ENCODE data around the gene FEM1C. TPM values are rescaled to one million over a fixed set of nuclear protein-coding genes. Genes with fewer than 3 reads are reported as not detected.

Gene FEM1C
- polyA plus RNA-seq, 1 donor from 2014 or later, result 16.4 TPM

DNA sequence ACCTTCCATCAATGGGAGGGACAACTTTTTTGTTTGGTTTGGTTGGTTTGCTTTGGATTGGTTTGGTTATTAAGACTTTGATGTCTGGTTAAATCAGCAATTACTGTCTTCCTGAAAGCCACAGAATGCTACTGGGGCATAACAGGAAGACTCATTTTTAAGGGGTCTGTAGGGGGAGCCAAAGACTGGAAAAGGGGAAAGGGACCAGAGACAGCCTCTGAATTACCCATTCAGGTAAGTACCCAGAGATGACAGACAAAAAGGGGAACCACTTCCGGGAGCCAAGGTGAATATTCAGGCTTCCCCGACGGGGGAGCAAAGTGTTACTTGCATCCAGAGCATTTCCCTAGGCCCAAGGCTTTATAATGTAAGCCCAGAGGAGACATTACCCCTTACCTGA is 4.6 kb upstream of the FEM1C start:
- no peaks in the 10 kb centered on the region for H3K9me2 ChIP-seq (ENCODE audit: insufficient read depth, low read length)
- H3K9me3 ChIP-seq (ENCODE audit: low read length), result no peaks in the 10 kb centered on the region
- H3K36me3 ChIP-seq (ENCODE audit: insufficient read depth, low read length), result no peaks in the 10 kb centered on the region
- H3K9ac ChIP-seq (ENCODE audit: low read length), result no peak overlapping the region
- H3K27ac ChIP-seq (ENCODE audit: low read length), result no peak overlapping the region
- no peaks in the 10 kb centered on the region for H3F3A ChIP-seq (ENCODE audit: insufficient read depth, low read length, poor library complexity, severe bottlenecking)
- H2AFZ ChIP-seq (ENCODE audit: low read depth, low read length), result no peak overlapping the region
- no peak overlapping the region for H3K4me2 ChIP-seq (ENCODE audit: low read length)
- H4K20me1 ChIP-seq (ENCODE audit: insufficient read depth), result no peaks in the 10 kb centered on the region
- H3K4me3 ChIP-seq (ENCODE audit: low read length), result no peak overlapping the region
- no peak for TF ChIP-seq CTCF (IDR thresholded peaks at IDR 0.05; ENCODE audit: poor library complexity, severe bottlenecking)
- no peak for TF ChIP-seq EP300 (conservative IDR thresholded peaks at IDR 0.05; ENCODE audit: poor library complexity, severe bottlenecking)
- no peak for TF ChIP-seq SMC3 (conservative IDR thresholded peaks at IDR 0.05; ENCODE audit: poor library complexity)
- no peak for TF ChIP-seq RAD21 (conservative IDR thresholded peaks at IDR 0.05)
- no peak for TF ChIP-seq REST (IDR thresholded peaks at IDR 0.05; ENCODE audit: borderline replicate concordance)
- no peak for TF ChIP-seq EZH2 (IDR thresholded peaks at IDR 0.05; ENCODE audit: borderline replicate concordance, insufficient read depth, low read length, poor library complexity, severe bottlenecking)
- no peak for TF ChIP-seq MXI1 (conservative IDR thresholded peaks at IDR 0.05; ENCODE audit: poor library complexity, severe bottlenecking)
- no peaks in the 10 kb centered on the region for H3K27me3 ChIP-seq (ENCODE audit: insufficient read depth, low read depth, low read length)
- H3K79me2 ChIP-seq (replicated peaks; ENCODE audit: insufficient read depth, low read length), result no peaks in the 10 kb centered on the region

DNA sequence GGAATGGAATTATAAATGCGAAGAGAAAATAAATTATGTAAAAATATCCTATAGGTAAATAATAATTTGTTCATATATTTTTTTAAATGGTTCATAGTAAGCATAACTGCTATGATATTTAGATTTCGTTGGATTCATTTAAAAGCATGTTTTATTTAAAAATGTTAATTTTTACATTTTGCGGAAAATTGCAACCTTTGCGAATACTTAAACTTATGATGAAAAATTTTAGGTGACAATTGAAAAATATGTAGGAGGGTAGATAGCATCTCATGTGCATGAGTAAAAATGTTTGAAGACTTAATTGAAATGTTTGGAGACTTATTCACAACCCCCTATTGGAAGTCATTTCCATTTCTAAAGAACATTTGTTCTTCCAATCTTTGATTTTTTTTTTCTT is 4.1 kb upstream of the FEM1C start:
- Histone ChIP-seq H3K36me3 (ENCODE audit: insufficient read depth, low read length) (no peaks in the 10 kb centered on the region), H3K9me3 (ENCODE audit: low read length) (no peaks in the 10 kb centered on the region)
- TF ChIP-seq RAD21 (conservative IDR thresholded peaks at IDR 0.05), result no peak
- no peak for TF ChIP-seq EZH2 (IDR thresholded peaks at IDR 0.05; ENCODE audit: borderline replicate concordance, insufficient read depth, low read length, poor library complexity, severe bottlenecking)
- TF ChIP-seq REST (IDR thresholded peaks at IDR 0.05; ENCODE audit: borderline replicate concordance), result no peak
- TF ChIP-seq MXI1 (conservative IDR thresholded peaks at IDR 0.05; ENCODE audit: poor library complexity, severe bottlenecking), result no peak
- TF ChIP-seq SMC3 (conservative IDR thresholded peaks at IDR 0.05; ENCODE audit: poor library complexity), result no peak
- TF ChIP-seq POLR2AphosphoS5 (IDR thresholded peaks at IDR 0.05), result no peak
- TF ChIP-seq TAF1 (IDR thresholded peaks at IDR 0.05; ENCODE audit: low read depth), result no peak
- TF ChIP-seq CTCF (IDR thresholded peaks at IDR 0.05; ENCODE audit: poor library complexity, severe bottlenecking), result no peak
- no peak for TF ChIP-seq EP300 (conservative IDR thresholded peaks at IDR 0.05; ENCODE audit: poor library complexity, severe bottlenecking)

More for the DNA sequence above, 4.1 kb upstream of the FEM1C start:
- Histone ChIP-seq H3K4me2 (ENCODE audit: low read length) (no peak overlapping the region), H2AFZ (ENCODE audit: low read depth, low read length) (no peak overlapping the region), H4K20me1 (ENCODE audit: insufficient read depth) (no peaks in the 10 kb centered on the region), H3F3A (ENCODE audit: insufficient read depth, low read length, poor library complexity, severe bottlenecking) (no peaks in the 10 kb centered on the region), H3K9me2 (ENCODE audit: insufficient read depth, low read length) (no peaks in the 10 kb centered on the region), H3K79me2 (replicated peaks; ENCODE audit: insufficient read depth, low read length) (peaks cover 3% of the 10 kb centered on the region), H3K4me3 (ENCODE audit: low read length) (no peak overlapping the region), H3K27ac (ENCODE audit: low read length) (no peak overlapping the region), H3K27me3 (ENCODE audit: insufficient read depth, low read depth, low read length) (no peaks in the 10 kb centered on the region), H3K9ac (ENCODE audit: low read length) (no peak overlapping the region)

All from neural cell (in vitro differentiated cells).